IPS-18a (cell line): ENCODE data around the gene MEIS2.
"Not testable (repeated sequence)": the region's sequence is repeated elsewhere in the genome, so short reads cannot be mapped to it uniquely, and the experiment has no call there.

Source experiments
- H3K27ac ChIP-seq: one replicate; pipeline ENCODE4 v1.5.1; 2013; ENCODE audit warnings: low read length
- H3K27me3 ChIP-seq: one replicate; pipeline ENCODE4 v1.6.1; 2013; ENCODE audit warnings: mild to moderate bottlenecking, low read length; ENCODE audit not compliant: control insufficient read depth, insufficient read depth
- H3K36me3 ChIP-seq: one replicate; pipeline ENCODE4 v1.6.1; 2013; ENCODE audit warnings: low read depth, low read length; ENCODE audit not compliant: control insufficient read depth
- H3K4me1 ChIP-seq: one replicate; pipeline ENCODE4 v1.6.1; 2013; ENCODE audit warnings: low read depth, low read length; ENCODE audit not compliant: control insufficient read depth
- H3K4me3 ChIP-seq: one replicate; pipeline ENCODE4 v1.5.1; 2013; ENCODE audit warnings: low read length
- H3K9ac ChIP-seq: one replicate; pipeline ENCODE4 v1.6.1; 2013; ENCODE audit warnings: mild to moderate bottlenecking, low read length, moderate library complexity
- H3K9me3 ChIP-seq: one replicate; pipeline ENCODE4 v1.6.1; 2013; ENCODE audit warnings: low read depth, low read length; ENCODE audit not compliant: control insufficient read depth

The MEIS2 gene

DNA sequence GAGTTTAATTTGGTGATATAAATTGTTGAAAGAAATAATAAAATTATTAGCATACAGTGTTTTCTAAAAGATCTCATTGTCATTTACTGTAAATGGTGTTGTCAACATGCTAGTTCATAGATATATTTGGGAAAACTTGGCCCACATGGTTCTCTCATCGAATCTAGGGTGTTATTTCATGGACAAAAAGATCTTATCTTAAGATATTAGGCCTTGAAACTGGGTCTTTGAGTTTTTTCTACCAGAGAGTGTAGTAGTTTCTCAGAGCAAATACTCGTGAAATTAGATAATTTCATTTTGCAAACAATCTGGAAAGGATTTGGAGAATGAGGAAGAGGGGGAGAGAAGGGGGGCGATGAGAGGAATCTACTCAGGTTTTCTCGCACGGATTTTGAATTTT is 107.9 kb downstream of the MEIS2 start:
- Histone ChIP-seq H3K9ac (no peak overlapping the region), H3K9me3 (no peaks in the 10 kb centered on the region), H3K27me3 (no peaks in the 10 kb centered on the region), H3K27ac (no peak overlapping the region), H3K4me1 (no peaks in the 10 kb centered on the region), H3K36me3 (no peaks in the 10 kb centered on the region), H3K4me3 (no peak overlapping the region)

DNA sequence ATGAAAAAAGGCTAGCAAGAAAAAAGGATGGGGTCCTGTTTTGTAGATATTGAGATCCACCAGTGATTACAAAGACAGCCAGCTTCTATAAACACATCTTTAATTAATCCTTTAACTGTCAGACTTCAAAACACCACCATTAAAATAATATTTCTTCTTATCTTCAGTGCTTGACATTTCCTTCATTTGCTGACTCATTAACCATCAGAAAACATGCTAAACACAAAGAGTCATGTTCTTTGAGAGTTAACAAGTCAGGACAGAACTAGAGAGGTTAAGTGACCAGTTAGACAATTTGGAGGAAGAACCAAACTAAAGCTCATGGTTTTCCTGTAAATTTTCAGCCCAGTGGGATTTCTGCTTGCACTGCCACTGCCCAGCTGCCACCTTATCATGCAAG is 111.4 kb downstream of the MEIS2 start:
- Histone ChIP-seq H3K27ac (no peak overlapping the region), H3K36me3 (no peaks in the 10 kb centered on the region), H3K9me3 (peaks cover 4% of the 10 kb centered on the region), H3K4me3 (no peak overlapping the region), H3K4me1 (no peaks in the 10 kb centered on the region), H3K9ac (no peak overlapping the region), H3K27me3 (no peaks in the 10 kb centered on the region)

DNA sequence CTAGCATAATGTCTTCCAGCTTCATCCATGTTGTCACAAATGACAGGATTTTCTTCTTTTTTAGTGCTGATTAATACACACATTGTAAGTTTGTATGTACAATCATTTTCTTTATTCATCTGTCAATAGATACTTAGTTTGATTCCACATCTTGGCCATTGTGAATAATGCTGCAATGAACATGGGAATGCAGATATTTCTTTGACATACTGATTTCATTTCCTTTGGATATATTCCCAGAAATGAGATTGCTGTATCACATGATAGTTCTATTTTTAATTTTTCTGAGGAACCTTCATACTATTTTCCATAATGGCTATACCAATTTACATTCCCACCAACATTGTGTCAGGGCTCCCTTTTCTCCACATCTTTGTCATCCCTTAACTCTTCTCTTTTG is 117.9 kb downstream of the MEIS2 start:
- Histone ChIP-seq H3K36me3 (no peaks in the 10 kb centered on the region), H3K4me1 (peaks cover 11% of the 10 kb centered on the region), H3K9ac (no peak overlapping the region), H3K27me3 (no peaks in the 10 kb centered on the region), H3K9me3 (peaks cover 7% of the 10 kb centered on the region), H3K4me3 (no peak overlapping the region), H3K27ac (no peak overlapping the region)

DNA sequence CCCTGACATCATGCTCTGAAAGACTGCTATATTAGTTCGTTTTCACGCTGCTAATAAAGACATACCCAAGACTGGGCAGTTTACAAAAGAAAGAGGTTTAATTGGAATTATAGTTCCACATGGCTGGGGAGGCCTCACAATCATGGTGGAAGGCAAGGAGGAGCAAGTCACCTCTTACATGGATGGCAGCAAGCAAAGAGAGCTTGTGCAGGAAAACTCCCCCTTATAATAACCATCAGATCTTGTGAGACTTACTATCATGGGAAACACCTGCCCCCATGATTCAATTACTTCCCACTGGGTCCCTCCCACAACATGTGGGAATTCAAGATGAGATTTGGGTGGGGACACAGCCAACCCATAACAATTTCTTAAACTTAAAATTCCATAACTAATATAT is 120.1 kb downstream of the MEIS2 start:
- not testable (repeated sequence) for H3K9me3 ChIP-seq, H3K36me3 ChIP-seq, H3K9ac ChIP-seq, H3K27me3 ChIP-seq, H3K4me3 ChIP-seq, H3K27ac ChIP-seq
- H3K4me1 ChIP-seq: peaks cover 11% of the 10 kb centered on the region

DNA sequence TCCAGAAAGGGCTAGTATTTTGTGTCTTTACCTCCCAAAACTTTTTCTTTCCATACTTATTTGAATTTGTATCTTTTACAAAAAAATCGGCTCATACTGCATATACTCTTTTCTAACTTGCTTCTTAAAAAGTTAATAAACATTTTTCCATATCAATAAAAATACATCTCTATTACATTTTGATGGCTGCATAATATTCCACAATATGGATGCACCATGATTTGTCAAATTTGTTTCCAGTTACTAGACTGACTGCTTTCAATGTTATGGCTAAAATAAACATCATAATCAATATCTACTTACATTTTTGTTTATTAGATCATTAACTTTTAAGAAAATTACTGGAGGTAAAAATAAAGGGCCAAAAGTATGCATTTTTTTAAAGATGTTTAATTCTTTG is 121.7 kb downstream of the MEIS2 start:
- H3K36me3 ChIP-seq: no peaks in the 10 kb centered on the region
- no peak overlapping the region for H3K4me3 ChIP-seq
- H3K4me1 ChIP-seq: peaks cover 11% of the 10 kb centered on the region
- H3K9me3 ChIP-seq: no peaks in the 10 kb centered on the region
- H3K27ac ChIP-seq: no peak overlapping the region
- H3K27me3 ChIP-seq: no peaks in the 10 kb centered on the region
- no peak overlapping the region for H3K9ac ChIP-seq

DNA sequence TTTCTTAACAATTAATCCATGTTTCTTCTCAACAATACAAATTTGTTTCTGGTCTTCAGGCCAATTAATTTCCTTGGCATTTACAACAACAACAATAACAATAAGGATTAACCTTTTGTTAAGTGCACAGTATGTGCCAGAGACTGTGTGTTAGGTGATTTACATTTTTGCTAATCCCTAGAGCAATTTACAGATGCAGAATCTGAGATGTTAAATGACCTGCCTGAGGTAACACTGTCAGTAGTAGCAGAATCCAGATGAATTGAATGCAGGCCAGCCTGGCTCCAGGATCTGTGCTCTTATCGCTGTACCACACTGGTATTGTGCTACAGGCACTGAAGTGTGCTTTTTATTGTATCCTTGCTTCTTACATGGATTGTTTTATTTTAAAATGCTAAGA is 122.2 kb downstream of the MEIS2 start:
- H3K9ac ChIP-seq: no peak overlapping the region
- H3K27me3 ChIP-seq: no peaks in the 10 kb centered on the region
- no peaks in the 10 kb centered on the region for H3K9me3 ChIP-seq
- H3K36me3 ChIP-seq: no peaks in the 10 kb centered on the region
- no peak overlapping the region for H3K4me3 ChIP-seq
- peaks cover 11% of the 10 kb centered on the region for H3K4me1 ChIP-seq
- no peak overlapping the region for H3K27ac ChIP-seq

DNA sequence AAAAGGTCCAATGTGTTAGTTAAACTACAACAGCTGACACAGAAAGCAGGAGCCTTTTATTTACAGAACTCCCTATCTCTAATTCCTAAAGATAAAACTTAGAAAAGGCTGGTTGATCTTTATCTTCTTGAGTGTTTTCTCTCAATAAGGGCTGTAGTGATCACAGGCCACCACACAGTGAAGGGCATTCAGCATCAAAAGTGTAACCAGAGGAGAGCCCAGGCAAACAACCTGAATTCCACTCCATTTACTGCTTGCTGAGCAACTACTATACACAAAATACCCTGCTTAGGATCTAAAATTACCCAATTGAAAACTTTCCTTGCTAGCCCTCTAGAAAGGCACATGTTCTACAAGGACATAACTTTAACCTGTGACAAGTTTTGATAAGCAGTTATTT is 122.7 kb downstream of the MEIS2 start:
- Histone ChIP-seq H3K9ac (no peak overlapping the region), H3K27ac (no peak overlapping the region), H3K36me3 (no peaks in the 10 kb centered on the region), H3K9me3 (no peaks in the 10 kb centered on the region), H3K4me1 (peaks cover 11% of the 10 kb centered on the region), H3K4me3 (no peak overlapping the region), H3K27me3 (no peaks in the 10 kb centered on the region)

DNA sequence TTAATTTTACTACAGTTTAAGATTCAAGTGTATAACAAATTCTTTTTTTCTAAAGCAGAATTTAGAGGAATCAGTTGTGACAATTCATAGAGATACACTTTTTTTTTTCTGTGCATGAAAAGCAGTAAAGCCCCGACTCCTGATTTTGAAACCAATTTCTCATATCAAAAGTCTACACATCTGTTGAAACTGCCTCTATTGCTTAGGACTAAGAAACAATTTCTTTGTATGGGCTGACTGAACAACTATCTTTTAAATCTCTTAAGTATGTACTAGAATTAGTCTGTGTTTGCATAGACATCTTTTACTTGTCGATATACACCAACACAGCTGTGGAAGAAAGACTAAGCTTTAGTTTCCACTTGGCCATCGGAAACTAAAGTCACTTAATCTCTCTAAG is 127.6 kb downstream of the MEIS2 start:
- Histone ChIP-seq H3K27me3 (no peaks in the 10 kb centered on the region), H3K27ac (no peak overlapping the region), H3K4me3 (no peak overlapping the region), H3K36me3 (no peaks in the 10 kb centered on the region), H3K4me1 (peaks cover 2% of the 10 kb centered on the region), H3K9ac (no peak overlapping the region), H3K9me3 (no peaks in the 10 kb centered on the region)

DNA sequence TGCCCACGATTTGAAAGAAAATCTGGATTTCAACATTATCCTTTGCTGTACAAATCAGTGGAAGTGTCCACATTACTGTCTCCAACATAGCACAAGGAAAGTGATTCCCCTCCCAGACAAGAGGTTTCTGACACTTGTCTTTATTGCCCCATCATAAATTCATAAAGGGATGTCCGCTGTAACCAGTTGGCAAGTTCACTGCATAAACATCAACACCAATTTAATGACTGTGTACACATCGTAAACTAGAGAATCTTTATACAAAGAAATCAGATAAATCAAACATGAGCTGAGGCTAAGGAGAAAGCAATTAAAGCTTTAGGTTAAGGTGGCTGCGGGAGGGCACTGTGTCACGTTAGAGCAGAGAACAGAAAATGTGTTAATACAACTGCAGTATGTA is 129.8 kb downstream of the MEIS2 start:
- H3K4me1 ChIP-seq: no peaks in the 10 kb centered on the region
- H3K36me3 ChIP-seq: no peaks in the 10 kb centered on the region
- no peak overlapping the region for H3K27ac ChIP-seq
- no peaks in the 10 kb centered on the region for H3K9me3 ChIP-seq
- H3K9ac ChIP-seq: no peak overlapping the region
- no peaks in the 10 kb centered on the region for H3K27me3 ChIP-seq
- no peak overlapping the region for H3K4me3 ChIP-seq

DNA sequence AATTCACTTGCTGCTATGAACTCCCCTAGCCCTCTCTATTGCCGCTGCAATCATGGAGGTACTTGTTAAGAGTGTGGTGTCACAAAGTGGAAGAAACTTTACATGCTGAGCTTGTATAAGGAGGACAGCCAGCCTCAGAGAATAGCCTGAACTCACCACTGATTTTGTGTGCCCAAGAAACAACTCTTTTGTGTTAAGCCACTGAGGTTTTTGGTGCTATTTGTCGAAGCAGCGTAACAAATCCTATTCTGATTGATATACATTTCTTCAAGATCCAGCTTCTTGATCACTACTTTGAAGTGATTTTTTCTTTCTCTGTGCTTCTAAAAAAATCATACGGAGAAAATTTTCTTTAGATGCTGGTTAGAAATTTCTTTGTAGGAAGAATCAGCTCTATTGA is 132.4 kb downstream of the MEIS2 start:
- H3K36me3 ChIP-seq: no peaks in the 10 kb centered on the region
- no peaks in the 10 kb centered on the region for H3K27me3 ChIP-seq
- H3K9ac ChIP-seq: no peak overlapping the region
- no peak overlapping the region for H3K4me3 ChIP-seq
- no peaks in the 10 kb centered on the region for H3K4me1 ChIP-seq
- H3K9me3 ChIP-seq: no peaks in the 10 kb centered on the region
- no peak overlapping the region for H3K27ac ChIP-seq

DNA sequence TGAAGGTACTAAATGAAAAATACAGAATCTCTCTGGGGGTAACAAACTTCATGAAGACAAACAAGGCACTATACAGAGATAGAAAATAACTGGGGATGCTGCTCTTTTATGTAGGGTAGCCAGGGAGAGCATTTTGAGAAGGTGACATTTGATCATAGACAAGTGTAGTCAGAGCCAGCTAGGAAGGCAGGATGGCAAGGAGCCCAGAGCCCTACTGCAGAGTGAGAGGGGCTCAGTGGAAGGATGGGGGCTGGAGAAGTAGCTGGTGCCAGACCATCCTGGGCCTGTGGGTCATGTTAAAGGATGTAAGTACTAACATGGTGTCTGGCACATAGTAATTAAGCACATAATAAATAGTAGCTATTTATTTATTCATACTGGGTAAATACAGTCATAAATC is 133.6 kb downstream of the MEIS2 start:
- no peaks in the 10 kb centered on the region for H3K27me3 ChIP-seq
- H3K4me3 ChIP-seq: no peak overlapping the region
- H3K9me3 ChIP-seq: no peaks in the 10 kb centered on the region
- H3K9ac ChIP-seq: no peak overlapping the region
- H3K27ac ChIP-seq: no peak overlapping the region
- no peaks in the 10 kb centered on the region for H3K4me1 ChIP-seq
- no peaks in the 10 kb centered on the region for H3K36me3 ChIP-seq

DNA sequence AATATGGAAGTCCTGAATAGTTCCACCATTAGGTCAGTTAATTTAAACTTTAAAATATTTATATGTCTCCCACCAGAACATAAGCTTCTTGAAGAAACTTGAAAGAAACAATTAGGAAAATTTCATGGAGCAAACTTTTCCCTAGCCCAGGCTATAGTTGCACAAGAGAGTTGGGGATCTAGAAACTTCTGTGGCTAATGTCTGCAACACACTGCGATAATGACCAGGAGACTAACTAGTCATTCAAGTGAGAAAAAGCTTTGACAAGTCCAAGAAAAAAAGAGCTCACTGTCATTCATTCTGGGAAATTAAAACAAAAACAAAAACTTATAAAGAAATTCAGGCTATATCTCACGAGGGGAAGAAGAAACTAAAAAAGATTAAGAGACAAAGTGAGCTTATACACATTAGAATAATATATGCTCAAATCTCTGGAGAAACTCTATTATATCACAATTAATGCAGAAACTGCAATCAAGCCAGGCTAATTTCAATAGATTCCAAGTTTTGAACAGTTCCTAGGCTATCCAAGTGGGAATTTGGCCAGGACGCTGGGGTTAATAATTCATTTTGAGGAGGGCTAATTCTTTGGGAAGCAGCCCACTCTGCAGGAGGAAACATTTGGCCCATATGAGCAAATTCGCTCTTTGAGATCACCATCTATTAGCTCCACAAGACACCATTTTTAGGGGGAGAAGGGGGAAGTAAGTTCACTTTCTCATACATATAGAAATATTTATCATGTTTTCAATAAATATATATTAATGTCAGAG is 134.6 kb downstream of the MEIS2 start:
- Histone ChIP-seq H3K27ac (no peak overlapping the region), H3K9ac (no peak overlapping the region), H3K9me3 (no peaks in the 10 kb centered on the region), H3K36me3 (no peaks in the 10 kb centered on the region), H3K4me1 (no peaks in the 10 kb centered on the region), H3K27me3 (no peaks in the 10 kb centered on the region), H3K4me3 (no peak overlapping the region)
